ENCODE data around the gene KLHL25.

The KLHL25 gene

GRCh38 chr15:85838655-85839054 is 43.9 kb upstream of the KLHL25 start:
- H3K23ac ChIP-seq (ENCODE audit: low read length) = no peak overlapping the region
- no peak overlapping the region for H3K27ac ChIP-seq (ENCODE audit: low read depth, low read length)
- no CpG with 5 or more reads among the region's 8 CpGs for WGBS (ENCODE audit: extremely low coverage, insufficient coverage, insufficient read length)
- no peak overlapping the region for H2AK5ac ChIP-seq (ENCODE audit: low read length)
- no peaks in the 10 kb centered on the region for H3K36me3 ChIP-seq (ENCODE audit: control insufficient read depth in 1 of 2, insufficient read depth in 2 of 2, low read length in 2 of 2)
- H3K9me3 ChIP-seq (ENCODE audit: insufficient read depth, low read depth, low read length) = peaks cover 2% of the 10 kb centered on the region
- H3K4me2 ChIP-seq (ENCODE audit: low read length) = no peak overlapping the region
- H3K79me2 ChIP-seq (ENCODE audit: control insufficient read depth, insufficient read depth, low read length, poor library complexity) = no peaks in the 10 kb centered on the region
- H3K4ac ChIP-seq (ENCODE audit: low read depth, low read length) = no peak overlapping the region
- H3K18ac ChIP-seq (ENCODE audit: low read length) = no peak overlapping the region
- H2BK12ac ChIP-seq (ENCODE audit: low read length) = no peak overlapping the region
- no peak overlapping the region for H4K91ac ChIP-seq (ENCODE audit: low read depth, low read length)
- no peak overlapping the region for H2BK120ac ChIP-seq (ENCODE audit: insufficient read depth, low read length, poor library complexity)
- H2AFZ ChIP-seq (ENCODE audit: insufficient read depth, low read length, poor library complexity) = no peak overlapping the region
- no peak overlapping the region for H2BK5ac ChIP-seq (ENCODE audit: low read depth, low read length, poor library complexity)
- no peak overlapping the region for H3K9ac ChIP-seq (ENCODE audit: low read length)
- DNase-seq = no peak
- H3K79me1 ChIP-seq (ENCODE audit: low read length) = no peaks in the 10 kb centered on the region
- no peak overlapping the region for H3K14ac ChIP-seq (ENCODE audit: low read length)
- no peaks in the 10 kb centered on the region for H3K27me3 ChIP-seq (ENCODE audit: insufficient read depth, low read length)
- H4K12ac ChIP-seq (ENCODE audit: low read depth, low read length) = no peak overlapping the region
- H4K8ac ChIP-seq (ENCODE audit: low read depth, low read length) = no peak overlapping the region
- peaks cover 0 to 4% of the 10 kb centered on the region in 2 experiments for H3K4me1 ChIP-seq (ENCODE audit: control insufficient read depth in 1 of 2, insufficient read depth in 2 of 2, low read length in 2 of 2)
- no peak overlapping the region for H3K4me3 ChIP-seq (ENCODE audit: low read depth, low read length)

- Histone ChIP-seq H3K18ac (ENCODE audit: low read length) (no peak overlapping the region), H4K12ac (ENCODE audit: low read depth, low read length) (no peak overlapping the region), H4K8ac (ENCODE audit: low read depth, low read length) (no peak overlapping the region), H3K79me2 (ENCODE audit: control insufficient read depth, insufficient read depth, low read length, poor library complexity) (no peaks in the 10 kb centered on the region), H3K9me3 (ENCODE audit: insufficient read depth, low read depth, low read length) (peaks cover 1% of the 10 kb centered on the region), H3K27ac (ENCODE audit: low read depth, low read length) (no peak overlapping the region), H3K4ac (ENCODE audit: low read depth, low read length) (no peak overlapping the region), H3K4me2 (ENCODE audit: low read length) (no peak overlapping the region), H2BK12ac (ENCODE audit: low read length) (no peak overlapping the region), H2AFZ (ENCODE audit: insufficient read depth, low read length, poor library complexity) (no peak overlapping the region), H3K79me1 (ENCODE audit: low read length) (no peaks in the 10 kb centered on the region), H3K4me3 (ENCODE audit: low read depth, low read length) (no peak overlapping the region), H3K14ac (ENCODE audit: low read length) (no peak overlapping the region), H4K91ac (ENCODE audit: low read depth, low read length) (no peak overlapping the region), H3K27me3 (ENCODE audit: insufficient read depth, low read length) (no peaks in the 10 kb centered on the region), H2AK5ac (ENCODE audit: low read length) (no peak overlapping the region), H3K36me3 (ENCODE audit: control insufficient read depth in 1 of 2, insufficient read depth in 2 of 2, low read length in 2 of 2) (no peaks in the 10 kb centered on the region), H3K9ac (ENCODE audit: low read length) (no peak overlapping the region), H2BK120ac (ENCODE audit: insufficient read depth, low read length, poor library complexity) (no peak overlapping the region), H2BK5ac (ENCODE audit: low read depth, low read length, poor library complexity) (no peak overlapping the region), H3K4me1 (ENCODE audit: control insufficient read depth in 1 of 2, insufficient read depth in 2 of 2, low read length in 2 of 2) (peaks cover 0 to 4% of the 10 kb centered on the region in 2 experiments), H3K23ac (ENCODE audit: low read length) (no peak overlapping the region)
- WGBS (ENCODE audit: extremely low coverage, insufficient coverage, insufficient read length) = no CpG with 5 or more reads among the region's 2 CpGs
- no peak for DNase-seq
Measured at GRCh38 chr15:85837881-85838280, 43.2 kb upstream of the KLHL25 start.

- Histone ChIP-seq H3K4ac (ENCODE audit: low read depth, low read length) (no peak overlapping the region), H3K14ac (ENCODE audit: low read length) (no peak overlapping the region), H2BK5ac (ENCODE audit: low read depth, low read length, poor library complexity) (no peak overlapping the region), H3K9me3 (ENCODE audit: insufficient read depth, low read depth, low read length) (no peaks in the 10 kb centered on the region), H3K79me1 (ENCODE audit: low read length) (no peaks in the 10 kb centered on the region), H3K18ac (ENCODE audit: low read length) (no peak overlapping the region), H3K36me3 (ENCODE audit: control insufficient read depth in 1 of 2, insufficient read depth in 2 of 2, low read length in 2 of 2) (no peaks in the 10 kb centered on the region), H3K4me2 (ENCODE audit: low read length) (no peak overlapping the region), H3K23ac (ENCODE audit: low read length) (no peak overlapping the region), H3K79me2 (ENCODE audit: control insufficient read depth, insufficient read depth, low read length, poor library complexity) (no peaks in the 10 kb centered on the region), H3K4me3 (ENCODE audit: low read depth, low read length) (no peak overlapping the region), H2BK120ac (ENCODE audit: insufficient read depth, low read length, poor library complexity) (no peak overlapping the region), H3K27me3 (ENCODE audit: insufficient read depth, low read length) (no peaks in the 10 kb centered on the region), H3K9ac (ENCODE audit: low read length) (no peak overlapping the region), H4K8ac (ENCODE audit: low read depth, low read length) (no peak overlapping the region), H4K91ac (ENCODE audit: low read depth, low read length) (no peak overlapping the region), H4K12ac (ENCODE audit: low read depth, low read length) (no peak overlapping the region), H2BK12ac (ENCODE audit: low read length) (no peak overlapping the region), H2AK5ac (ENCODE audit: low read length) (no peak overlapping the region), H3K27ac (ENCODE audit: low read depth, low read length) (no peak overlapping the region), H2AFZ (ENCODE audit: insufficient read depth, low read length, poor library complexity) (no peak overlapping the region), H3K4me1 (ENCODE audit: control insufficient read depth in 1 of 2, insufficient read depth in 2 of 2, low read length in 2 of 2) (peaks cover 0 to 4% of the 10 kb centered on the region in 2 experiments)
- WGBS (ENCODE audit: extremely low coverage, insufficient coverage, insufficient read length) = no CpG with 5 or more reads among the region's 6 CpGs
- DNase-seq = peak; percentile 34 to 55
Measured at GRCh38 chr15:85837011-85837433, 42.3 kb upstream of the KLHL25 start.

- Histone ChIP-seq H2BK12ac (ENCODE audit: low read length) (no peak overlapping the region), H3K14ac (ENCODE audit: low read length) (no peak overlapping the region), H2AK5ac (ENCODE audit: low read length) (no peak overlapping the region), H3K23ac (ENCODE audit: low read length) (no peak overlapping the region), H3K9ac (ENCODE audit: low read length) (no peak overlapping the region), H2BK120ac (ENCODE audit: insufficient read depth, low read length, poor library complexity) (no peak overlapping the region), H4K12ac (ENCODE audit: low read depth, low read length) (no peak overlapping the region), H3K27me3 (ENCODE audit: insufficient read depth, low read length) (no peaks in the 10 kb centered on the region), H3K79me2 (ENCODE audit: control insufficient read depth, insufficient read depth, low read length, poor library complexity) (no peaks in the 10 kb centered on the region), H3K4me3 (ENCODE audit: low read depth, low read length) (no peak overlapping the region), H3K36me3 (ENCODE audit: control insufficient read depth in 1 of 2, insufficient read depth in 2 of 2, low read length in 2 of 2) (no peaks in the 10 kb centered on the region), H2AFZ (ENCODE audit: insufficient read depth, low read length, poor library complexity) (no peak overlapping the region), H4K91ac (ENCODE audit: low read depth, low read length) (no peak overlapping the region), H3K79me1 (ENCODE audit: low read length) (no peaks in the 10 kb centered on the region), H3K27ac (ENCODE audit: low read depth, low read length) (no peak overlapping the region), H3K4me2 (ENCODE audit: low read length) (no peak overlapping the region), H3K18ac (ENCODE audit: low read length) (no peak overlapping the region), H4K8ac (ENCODE audit: low read depth, low read length) (no peak overlapping the region), H3K9me3 (ENCODE audit: insufficient read depth, low read depth, low read length) (no peaks in the 10 kb centered on the region), H3K4me1 (ENCODE audit: control insufficient read depth in 1 of 2, insufficient read depth in 2 of 2, low read length in 2 of 2) (no peaks in the 10 kb centered on the region), H2BK5ac (ENCODE audit: low read depth, low read length, poor library complexity) (no peak overlapping the region), H3K4ac (ENCODE audit: low read depth, low read length) (no peak overlapping the region)
- no CpG with 5 or more reads among the region's 3 CpGs for WGBS (ENCODE audit: extremely low coverage, insufficient coverage, insufficient read length)
- DNase-seq = peak; percentile 65 to 75
Measured at GRCh38 chr15:85834651-85835050, 39.9 kb upstream of the KLHL25 start.
